HG03135 (cell line): Measurements from ENCODE around the gene KCTD15.

ENCODE experiments used
- ATAC-seq: cut with Tn5 transposase; IDR thresholded peaks from one replicate; pipeline ENCODE4 v1.9.1; 2021; ENCODE audit warnings: mild to moderate bottlenecking, moderate library complexity; ENCODE audit not compliant: unreplicated experiment

KCTD15 gene

GRCh38 chr19:33796164-33796875 is at the start of gene KCTD15:
Gene KCTD15, plus strand, starts transcription at chr19:33796870. Its CDS starts 3,585 bp downstream, at chr19:33800455.
- no peak for ATAC-seq

- no peak for ATAC-seq
Observed at GRCh38 chr19:33747273-33747672, 49.4 kb upstream of the KCTD15 start.

GRCh38 chr19:33748231-33748630 is 48.4 kb upstream of the KCTD15 start:
- no peak for ATAC-seq

- no peak for ATAC-seq
Observed at GRCh38 chr19:33749016-33749415, 47.7 kb upstream of the KCTD15 start.

GRCh38 chr19:33749619-33750175 is 47.0 kb upstream of the KCTD15 start:
- no peak for ATAC-seq

- no peak for ATAC-seq
Observed at GRCh38 chr19:33750587-33751435, 45.9 kb upstream of the KCTD15 start.

GRCh38 chr19:33751436-33751770 is 45.3 kb upstream of the KCTD15 start:
- no peak for ATAC-seq

- no peak for ATAC-seq
Observed at GRCh38 chr19:33752018-33752800, 44.5 kb upstream of the KCTD15 start.

GRCh38 chr19:33752945-33753344 is 43.7 kb upstream of the KCTD15 start:
- ATAC-seq = no peak

GRCh38 chr19:33754361-33754760 is 42.3 kb upstream of the KCTD15 start:
- ATAC-seq = no peak

- ATAC-seq = no peak
Observed at GRCh38 chr19:33755099-33756035, 41.3 kb upstream of the KCTD15 start.

- ATAC-seq = no peak
Observed at GRCh38 chr19:33756177-33756576, 40.5 kb upstream of the KCTD15 start.

GRCh38 chr19:33758541-33759013 is 38.1 kb upstream of the KCTD15 start:
- no peak for ATAC-seq

GRCh38 chr19:33759356-33759755 is 37.3 kb upstream of the KCTD15 start:
- no peak for ATAC-seq

- ATAC-seq = no peak
Observed at GRCh38 chr19:33763633-33764371, 32.9 kb upstream of the KCTD15 start.

GRCh38 chr19:33766623-33767022 is 30.0 kb upstream of the KCTD15 start:
- ATAC-seq = no peak

- ATAC-seq = no peak
Observed at GRCh38 chr19:33767898-33768413, 28.7 kb upstream of the KCTD15 start.

- no peak for ATAC-seq
Observed at GRCh38 chr19:33769208-33769607, 27.5 kb upstream of the KCTD15 start.

- no peak for ATAC-seq
Observed at GRCh38 chr19:33770107-33770506, 26.6 kb upstream of the KCTD15 start.
